GM19099 (cell line): Measurements from ENCODE around the gene DIAPH3.

Experiments
- POLR2A ChIP-seq: IDR thresholded peaks from 3 replicates; pipeline ENCODE4 v1.6.1; 2011; ENCODE audit warnings: low read depth; ENCODE audit not compliant: insufficient read length; ENCODE audit errors: extremely low read depth

DIAPH3 gene

GRCh38 chr13:59787679-59788078 is 376.0 kb downstream of the DIAPH3 start:
- TF ChIP-seq POLR2A, result no peak

DNA sequence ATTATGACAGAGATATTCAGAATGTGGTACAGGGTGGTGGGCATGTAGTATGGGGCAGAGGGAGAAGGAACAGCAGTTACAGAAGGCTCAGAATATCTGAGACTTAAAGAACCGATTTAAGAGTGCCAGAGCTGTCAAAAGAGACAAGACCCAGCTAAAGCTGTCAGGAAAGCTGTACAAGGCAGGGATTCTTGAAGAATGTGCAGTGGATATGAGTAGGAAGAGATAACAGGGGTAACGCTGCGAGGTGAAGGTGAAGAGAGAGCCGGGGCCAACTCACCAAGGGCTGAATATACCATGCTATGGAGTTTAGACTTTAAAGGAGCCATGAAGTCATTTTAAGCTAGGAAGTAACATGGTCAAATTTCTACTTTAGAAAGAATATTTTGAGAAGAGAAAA is 381.0 kb downstream of the DIAPH3 start:
- no peak for TF ChIP-seq POLR2A

DNA sequence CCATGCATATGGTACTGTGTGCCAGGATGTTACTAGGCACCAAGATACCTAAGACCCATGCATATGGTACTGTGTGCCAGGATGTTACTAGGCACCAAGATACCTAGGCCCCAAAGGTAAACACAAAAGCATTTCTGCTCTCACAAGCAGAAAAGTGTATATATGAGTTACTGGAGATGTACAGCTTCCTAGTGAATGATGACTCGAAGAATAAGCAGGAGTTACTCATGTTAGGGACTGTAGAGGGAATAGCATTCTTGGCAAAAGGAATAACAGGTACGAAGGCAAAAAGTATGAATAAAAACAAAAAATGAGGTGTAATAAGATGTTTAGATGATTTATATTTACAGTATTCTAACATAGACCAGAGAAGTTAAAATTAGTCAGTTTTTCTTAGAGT is 383.7 kb downstream of the DIAPH3 start:
- TF ChIP-seq POLR2A, result no peak

DNA sequence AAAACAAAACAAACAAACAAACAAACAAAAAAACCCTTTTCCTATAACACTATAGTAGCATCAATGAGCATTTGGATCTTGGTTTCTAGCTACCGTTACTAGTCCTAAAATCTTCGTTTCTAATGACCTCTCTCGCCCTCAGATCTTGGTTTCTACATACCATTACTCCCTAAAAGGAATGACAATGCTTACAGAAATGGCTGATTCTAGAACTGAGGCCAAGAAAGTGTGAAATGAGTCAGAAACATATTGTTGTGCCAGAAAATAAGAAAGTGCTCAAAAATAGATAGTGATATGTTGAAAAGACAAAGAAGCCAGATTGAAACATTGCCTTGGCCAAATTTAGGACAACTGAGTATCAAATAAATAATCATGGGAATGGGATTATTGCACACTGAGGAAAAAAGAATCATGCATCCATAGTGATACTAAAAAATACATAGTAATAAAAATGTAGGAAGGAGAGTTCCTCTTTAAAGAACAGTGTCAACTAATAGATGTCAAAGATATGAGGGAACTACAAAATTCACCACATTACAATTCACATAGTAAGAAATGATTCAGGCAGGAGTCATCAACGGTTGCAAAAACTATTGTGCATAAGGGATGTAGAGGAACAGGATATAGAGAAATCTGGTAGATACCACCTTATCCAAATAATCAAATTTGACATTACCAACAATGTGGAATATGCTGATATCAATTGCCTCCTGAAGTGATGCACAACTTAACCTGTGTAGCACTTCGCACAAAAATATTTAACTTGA is 386.6 kb downstream of the DIAPH3 start:
- no peak for TF ChIP-seq POLR2A

DNA sequence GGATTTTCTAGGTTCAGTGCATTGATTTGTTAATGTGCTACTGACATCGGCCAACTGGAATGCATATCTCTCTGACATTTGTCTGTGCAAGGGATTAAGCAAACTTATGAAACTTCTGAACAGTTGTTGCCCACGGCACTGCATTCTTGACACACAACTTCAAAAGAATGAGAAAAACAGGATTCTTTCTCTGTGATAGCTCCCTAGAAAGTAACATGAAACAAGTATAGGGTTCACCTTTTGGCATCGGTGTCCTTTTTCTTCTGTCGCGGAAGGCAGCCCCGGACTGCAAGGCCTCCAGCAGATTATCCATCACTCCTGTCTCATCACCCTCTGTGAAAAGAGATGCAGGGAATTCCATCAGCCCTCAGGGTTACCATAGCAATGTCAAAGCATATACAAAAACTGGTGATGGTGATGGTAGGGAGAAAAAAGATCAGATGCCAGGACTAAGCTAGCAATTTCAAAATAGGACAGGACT is 389.2 kb downstream of the DIAPH3 start:
- no peak for TF ChIP-seq POLR2A

GRCh38 chr13:59771272-59771671 is 392.5 kb downstream of the DIAPH3 start:
- TF ChIP-seq POLR2A, result no peak

DNA sequence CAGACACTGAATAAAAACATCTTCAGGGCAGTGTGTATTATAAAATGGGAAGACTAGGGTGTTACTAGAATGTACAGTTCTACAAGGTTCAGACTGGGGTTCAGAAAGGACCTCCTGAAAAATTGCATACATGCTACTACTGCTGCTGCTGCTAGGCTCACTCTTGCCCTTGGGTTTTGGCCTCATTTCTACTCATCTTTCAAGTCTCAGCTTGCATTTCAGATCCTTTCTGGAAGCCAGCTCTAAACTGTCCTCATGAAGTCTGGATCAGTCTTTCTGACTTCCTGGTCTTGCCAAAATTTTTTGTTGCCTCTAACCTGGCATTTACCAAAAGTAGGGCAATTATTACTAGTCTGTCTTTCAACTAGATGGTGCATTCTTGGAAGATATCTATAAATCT is 393.3 kb downstream of the DIAPH3 start:
- TF ChIP-seq POLR2A, result no peak

DNA sequence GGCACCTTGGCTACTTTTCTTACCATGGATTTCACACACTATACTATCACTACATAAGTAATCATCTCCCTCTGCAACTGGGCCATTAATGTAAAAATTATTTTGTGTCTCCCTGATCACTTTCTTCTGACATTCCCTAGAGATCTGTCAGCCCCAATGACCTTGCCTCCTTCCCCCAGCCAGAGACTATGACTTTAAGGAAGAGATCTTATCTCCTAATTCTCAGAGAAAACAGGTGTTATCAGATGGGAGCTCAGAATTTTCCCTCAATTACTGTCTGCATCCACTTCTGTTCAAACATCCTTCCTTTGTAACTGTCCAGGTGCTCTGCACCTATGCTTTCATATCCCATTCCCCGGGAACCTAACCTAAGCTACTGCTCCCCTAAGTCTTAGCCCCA is 397.5 kb downstream of the DIAPH3 start:
- TF ChIP-seq POLR2A, result no peak

- TF ChIP-seq POLR2A, result no peak
These were observed 408.0 kb downstream of the DIAPH3 start for GRCh38 chr13:59755632-59756290.

- TF ChIP-seq POLR2A, result no peak
These were observed 409.3 kb downstream of the DIAPH3 start for GRCh38 chr13:59754411-59754810.

DNA sequence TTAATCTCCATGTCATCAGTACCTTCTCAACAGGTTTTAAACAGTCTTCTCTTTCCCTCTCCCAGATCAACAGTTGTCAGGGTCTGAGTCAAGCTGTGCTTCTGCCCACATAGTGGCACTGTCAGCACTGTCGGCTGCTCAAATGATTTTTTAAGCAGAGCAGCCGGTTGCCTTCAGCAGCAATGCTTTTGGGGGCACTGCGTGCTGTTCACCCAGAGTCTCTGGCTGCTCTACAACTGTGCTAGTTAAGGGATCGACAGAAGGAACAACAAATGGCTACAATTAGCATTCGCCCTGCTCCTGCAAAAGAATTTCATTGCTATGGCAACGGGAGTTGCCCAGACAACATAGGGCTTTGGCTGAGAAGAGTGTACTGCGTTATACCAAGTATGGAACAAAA is 412.9 kb downstream of the DIAPH3 start:
- no peak for TF ChIP-seq POLR2A

- no peak for TF ChIP-seq POLR2A
These were observed 415.7 kb downstream of the DIAPH3 start for GRCh38 chr13:59748046-59748445.

- TF ChIP-seq POLR2A, result no peak
These were observed 416.2 kb downstream of the DIAPH3 start for GRCh38 chr13:59747529-59747928.

DNA sequence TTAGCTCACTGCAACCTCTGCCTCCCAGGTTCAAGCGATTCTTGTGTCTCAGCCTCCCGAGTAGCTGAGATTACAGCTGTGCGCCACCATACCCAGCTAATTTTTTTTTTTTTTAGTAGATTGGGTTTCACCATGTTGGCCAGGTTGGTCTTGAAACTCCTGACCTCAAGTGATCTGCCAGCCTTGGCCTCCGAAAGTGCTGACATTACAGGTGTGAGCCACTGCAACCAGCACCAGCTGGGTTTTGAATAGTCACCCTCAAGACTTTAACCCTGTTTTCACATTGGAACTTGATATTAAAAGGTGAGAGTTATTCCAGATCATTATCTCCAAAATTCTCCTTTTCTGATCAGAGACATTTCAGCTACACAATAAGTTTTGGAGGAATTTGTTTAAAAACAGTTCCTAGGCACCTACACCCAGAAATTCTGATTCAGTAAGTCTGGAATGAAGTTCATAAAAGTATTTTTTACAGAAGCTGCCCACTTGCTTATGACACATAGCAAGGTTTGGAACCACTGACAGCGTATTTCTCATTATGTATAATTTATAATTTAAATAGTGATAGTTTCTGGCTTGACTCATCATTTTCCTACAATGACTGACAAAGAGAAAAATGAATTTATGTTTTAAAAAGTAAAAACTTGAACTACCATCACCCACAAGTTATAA is 417.3 kb downstream of the DIAPH3 start:
- no peak for TF ChIP-seq POLR2A

DNA sequence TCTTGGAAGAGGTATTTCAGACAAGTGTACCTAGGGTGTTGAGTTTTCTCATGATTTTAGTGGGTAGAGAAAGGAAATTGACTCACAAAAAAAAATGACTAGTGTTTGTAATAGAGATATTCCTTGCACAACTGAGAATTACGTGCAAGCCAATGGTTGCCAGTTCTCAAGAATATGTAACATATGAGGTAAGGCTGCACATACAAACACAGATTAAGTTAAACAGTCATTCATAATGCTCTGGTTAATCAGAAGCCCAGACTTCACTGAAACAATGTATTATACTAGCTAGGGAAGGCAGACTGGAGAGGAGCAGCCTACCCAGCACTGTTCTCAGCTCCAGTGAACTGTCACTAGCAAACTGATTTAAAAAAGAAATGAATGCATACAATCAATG is 418.3 kb downstream of the DIAPH3 start:
- TF ChIP-seq POLR2A, result no peak
